Measurements from ENCODE around the gene ANKRD13C.
"Not testable (repeated sequence)": the region's sequence is repeated elsewhere in the genome, so short reads cannot be mapped to it uniquely, and the experiment has no call there.

DNA sequence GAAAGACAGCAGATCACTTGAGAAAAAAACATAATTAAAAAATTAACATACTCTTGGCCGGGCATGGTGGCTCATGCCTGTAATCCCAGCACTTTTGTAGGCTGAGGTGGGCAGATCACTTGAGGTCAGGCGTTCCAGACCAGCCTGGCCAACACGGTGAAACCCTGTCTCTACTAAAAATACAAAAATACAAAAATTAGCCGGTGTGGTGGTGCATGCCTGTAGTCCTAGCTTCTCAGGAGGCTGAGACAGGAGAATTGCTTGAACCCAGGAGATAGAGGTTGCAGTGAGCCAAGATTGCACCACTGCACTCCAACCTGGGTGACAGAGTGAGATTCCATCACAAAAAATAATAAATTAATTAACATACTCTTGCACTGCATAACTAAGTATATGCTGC, 4.7 kb downstream of the ANKRD13C start:
- TF ChIP-seq CTCF, EP300 (IDR thresholded peaks at IDR 0.05): not testable (repeated sequence)
